ENCODE results near the gene PRKAR2B. TPM values are rescaled to one million over a fixed set of nuclear protein-coding genes. Genes with fewer than 3 reads are reported as not detected.

The PRKAR2B gene
- total RNA-seq, 1 experiment from 2014 or later = 15.1 TPM

DNA sequence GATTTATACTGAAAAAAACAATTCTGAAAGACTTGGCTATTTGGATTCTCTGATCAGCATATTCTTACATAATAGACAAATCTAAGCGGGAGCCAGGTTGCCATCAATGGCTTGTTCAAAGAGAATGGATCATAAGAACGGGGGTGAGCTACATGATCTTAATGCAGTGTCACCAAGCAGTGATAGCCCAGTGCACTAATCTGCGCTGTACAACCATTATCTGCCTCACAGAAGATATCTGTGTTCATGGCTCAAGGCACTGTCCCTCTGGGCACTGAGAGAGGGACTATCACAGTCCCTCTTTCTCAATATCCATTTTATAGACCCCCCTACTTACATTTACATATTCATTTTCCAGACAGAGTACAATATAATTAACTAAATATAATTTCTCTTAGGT lies 22.9 kb upstream of the PRKAR2B start:
- no peak overlapping the region for H3K4me3 ChIP-seq (replicated peaks in 1 of 2; ENCODE audit: low read depth in 1 of 2, low read length in 2 of 2)
- no peak overlapping the region for H3K27ac ChIP-seq (ENCODE audit: low read depth, low read length)
- H3K36me3 ChIP-seq (ENCODE audit: control insufficient read depth in 1 of 2, insufficient read depth in 2 of 2, low read length in 2 of 2) = no peaks in the 10 kb centered on the region
- BruUV-seq (replicated peaks) = no TSS peak
- intact Hi-C loops (cut with micrococcal nuclease) = no loop called here
- POLR2A ChIA-PET = no interaction called here
- no peaks in the 10 kb centered on the region for H3K4me1 ChIP-seq (ENCODE audit: control insufficient read depth in 1 of 2, insufficient read depth in 2 of 2, low read length in 2 of 2)
- no peak overlapping the region for H2AFZ ChIP-seq (ENCODE audit: low read depth, low read length, poor library complexity, severe bottlenecking)
- H3K9me2 ChIP-seq (ENCODE audit: insufficient read depth) = no peaks in the 10 kb centered on the region
- no peak overlapping the region for H3K4me2 ChIP-seq (ENCODE audit: low read length)
- TF ChIP-seq, protein P1, sequence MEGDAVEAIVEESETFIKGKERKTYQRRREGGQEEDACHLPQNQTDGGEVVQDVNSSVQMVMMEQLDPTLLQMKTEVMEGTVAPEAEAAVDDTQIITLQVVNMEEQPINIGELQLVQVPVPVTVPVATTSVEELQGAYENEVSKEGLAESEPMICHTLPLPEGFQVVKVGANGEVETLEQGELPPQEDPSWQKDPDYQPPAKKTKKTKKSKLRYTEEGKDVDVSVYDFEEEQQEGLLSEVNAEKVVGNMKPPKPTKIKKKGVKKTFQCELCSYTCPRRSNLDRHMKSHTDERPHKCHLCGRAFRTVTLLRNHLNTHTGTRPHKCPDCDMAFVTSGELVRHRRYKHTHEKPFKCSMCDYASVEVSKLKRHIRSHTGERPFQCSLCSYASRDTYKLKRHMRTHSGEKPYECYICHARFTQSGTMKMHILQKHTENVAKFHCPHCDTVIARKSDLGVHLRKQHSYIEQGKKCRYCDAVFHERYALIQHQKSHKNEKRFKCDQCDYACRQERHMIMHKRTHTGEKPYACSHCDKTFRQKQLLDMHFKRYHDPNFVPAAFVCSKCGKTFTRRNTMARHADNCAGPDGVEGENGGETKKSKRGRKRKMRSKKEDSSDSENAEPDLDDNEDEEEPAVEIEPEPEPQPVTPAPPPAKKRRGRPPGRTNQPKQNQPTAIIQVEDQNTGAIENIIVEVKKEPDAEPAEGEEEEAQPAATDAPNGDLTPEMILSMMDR (IDR thresholded peaks at IDR 0.05 in 2 of 3, conservative IDR thresholded peaks at IDR 0.05 in 1 of 3; ENCODE audit: borderline replicate concordance in 1 of 3, insufficient read depth in 1 of 3, low read depth in 2 of 3, low read length in 2 of 3) = no peak
- TF ChIP-seq SP1 (IDR thresholded peaks at IDR 0.05; ENCODE audit: low read depth) (no peak), SRF (IDR thresholded peaks at IDR 0.05; ENCODE audit: low read depth) (no peak), CEBPB (IDR thresholded peaks at IDR 0.05; ENCODE audit: low read depth) (no peak), EZH2 (IDR thresholded peaks at IDR 0.05) (no peak), FOSL1 (IDR thresholded peaks at IDR 0.05; ENCODE audit: low read depth) (no peak)
- TF ChIP-seq, protein P2, sequence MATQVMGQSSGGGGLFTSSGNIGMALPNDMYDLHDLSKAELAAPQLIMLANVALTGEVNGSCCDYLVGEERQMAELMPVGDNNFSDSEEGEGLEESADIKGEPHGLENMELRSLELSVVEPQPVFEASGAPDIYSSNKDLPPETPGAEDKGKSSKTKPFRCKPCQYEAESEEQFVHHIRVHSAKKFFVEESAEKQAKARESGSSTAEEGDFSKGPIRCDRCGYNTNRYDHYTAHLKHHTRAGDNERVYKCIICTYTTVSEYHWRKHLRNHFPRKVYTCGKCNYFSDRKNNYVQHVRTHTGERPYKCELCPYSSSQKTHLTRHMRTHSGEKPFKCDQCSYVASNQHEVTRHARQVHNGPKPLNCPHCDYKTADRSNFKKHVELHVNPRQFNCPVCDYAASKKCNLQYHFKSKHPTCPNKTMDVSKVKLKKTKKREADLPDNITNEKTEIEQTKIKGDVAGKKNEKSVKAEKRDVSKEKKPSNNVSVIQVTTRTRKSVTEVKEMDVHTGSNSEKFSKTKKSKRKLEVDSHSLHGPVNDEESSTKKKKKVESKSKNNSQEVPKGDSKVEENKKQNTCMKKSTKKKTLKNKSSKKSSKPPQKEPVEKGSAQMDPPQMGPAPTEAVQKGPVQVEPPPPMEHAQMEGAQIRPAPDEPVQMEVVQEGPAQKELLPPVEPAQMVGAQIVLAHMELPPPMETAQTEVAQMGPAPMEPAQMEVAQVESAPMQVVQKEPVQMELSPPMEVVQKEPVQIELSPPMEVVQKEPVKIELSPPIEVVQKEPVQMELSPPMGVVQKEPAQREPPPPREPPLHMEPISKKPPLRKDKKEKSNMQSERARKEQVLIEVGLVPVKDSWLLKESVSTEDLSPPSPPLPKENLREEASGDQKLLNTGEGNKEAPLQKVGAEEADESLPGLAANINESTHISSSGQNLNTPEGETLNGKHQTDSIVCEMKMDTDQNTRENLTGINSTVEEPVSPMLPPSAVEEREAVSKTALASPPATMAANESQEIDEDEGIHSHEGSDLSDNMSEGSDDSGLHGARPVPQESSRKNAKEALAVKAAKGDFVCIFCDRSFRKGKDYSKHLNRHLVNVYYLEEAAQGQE (IDR thresholded peaks at IDR 0.05; ENCODE audit: low read depth) = no peak
- no peaks in the 10 kb centered on the region for H3K79me2 ChIP-seq (ENCODE audit: insufficient read depth, low read length)
- RAD21 ChIA-PET (ENCODE audit: low non-redundant PET in 1 of 2, low total read pairs in 2 of 2, uncharacterized antibody in 2 of 2, unreplicated experiment in 2 of 2) = no interaction called here
- no peak overlapping the region for H3K9ac ChIP-seq (ENCODE audit: low read length)
- DNase-seq (ENCODE audit: low read depth, low spot score) (no peak), ATAC-seq (no peak)
- no peaks in the 10 kb centered on the region for H3K27me3 ChIP-seq (ENCODE audit: insufficient read depth, low read length)
- H4K20me1 ChIP-seq (ENCODE audit: insufficient read depth) = no peaks in the 10 kb centered on the region
- no peaks in the 10 kb centered on the region for H3K9me3 ChIP-seq (ENCODE audit: control insufficient read depth in 1 of 2, insufficient read depth in 1 of 2, low read depth in 1 of 2, low read length in 2 of 2)
- CTCF ChIA-PET = no interaction called here
